ENCODE data around the gene GSE1. TPM values are rescaled to one million over a fixed set of nuclear protein-coding genes. Genes with fewer than 3 reads are reported as not detected.

The GSE1 gene
- total and polyA plus RNA-seq, 9 of the 15 experiments (the other 6 are each of a cell fraction or from before 2014, with no cell fraction given), result 12.2 to 244 (median 57.9) TPM

DNA sequence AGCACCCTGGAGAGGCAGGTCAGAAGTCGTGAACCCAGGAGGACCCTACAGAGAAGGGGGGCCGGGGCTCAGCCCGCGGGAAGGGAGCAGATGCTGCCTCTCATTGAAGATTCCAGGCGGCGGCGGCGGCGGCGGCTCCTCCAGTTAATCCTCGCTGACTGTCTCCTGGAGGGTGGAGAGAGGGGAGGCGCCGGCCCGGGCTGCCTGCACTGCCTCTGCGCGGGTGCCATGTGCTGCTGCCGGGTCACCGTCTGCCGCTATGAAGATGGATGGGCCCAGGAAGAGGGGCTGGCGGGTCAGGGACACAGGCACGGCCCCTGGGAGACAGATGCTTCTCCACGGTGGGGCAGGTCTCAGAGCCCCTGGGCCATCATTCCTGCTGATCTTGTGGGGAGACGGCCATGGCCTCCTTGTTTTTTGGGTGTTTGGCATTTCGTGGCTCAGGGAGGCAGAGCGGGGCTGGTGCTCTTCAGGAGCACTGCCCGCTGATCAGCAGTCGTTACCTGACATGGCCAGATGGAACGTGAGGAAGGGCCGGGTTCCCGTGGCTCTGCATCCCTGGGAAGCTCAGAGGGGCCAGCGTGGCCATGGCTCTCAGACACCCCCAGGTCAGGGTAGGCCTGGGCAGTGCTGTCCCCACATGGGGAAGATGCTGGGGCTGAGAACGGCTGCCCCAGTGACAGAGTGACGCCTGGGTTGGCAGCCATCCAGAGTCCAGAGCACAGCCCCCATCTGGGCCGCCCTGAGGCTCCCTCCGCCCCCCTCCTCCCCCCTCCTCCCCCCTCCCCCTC is 39.5 kb downstream of the GSE1 start:
- no peaks in the 10 kb centered on the region for H3K9me3 ChIP-seq (replicated peaks; ENCODE audit: control insufficient read depth, insufficient read depth, low read depth, low read length)
- H3K27ac ChIP-seq (ENCODE audit: extremely low read depth, low read depth, low read length), result peak overlapping the region; percentile 53; the same call in 1 of the 3 replicates
- ATAC-seq (peak; percentile 84), FAIRE-seq (peak; percentile 68), DNase-seq (ENCODE audit: extremely low read depth in 1 of 4, low spot score in 3 of 4) (peak; percentile 80 to 88 (median 84))
- no peak overlapping the region for H3K4me2 ChIP-seq (ENCODE audit: insufficient read depth, low read length)
- peaks cover 53% of the 10 kb centered on the region for H4K20me1 ChIP-seq (replicated peaks; ENCODE audit: control insufficient read depth, insufficient read depth, low read length)
- peaks cover 9 to 86% of the 10 kb centered on the region in 2 experiments; a peak in 4 of 5 replicates for H3K4me1 ChIP-seq (replicated peaks in 1 of 2; ENCODE audit: control insufficient read depth in 2 of 2, insufficient read depth in 2 of 2, low read length in 2 of 2)
- ChIA-PET POLR2A (interaction anchor here (0.6 kb wide), 1 partner anchor 839 kb away, joined by 3 read pairs; no protein-coding TSS in a partner anchor), CTCF (ENCODE audit: low intra/inter-chr PET ratio) (no interaction called here)
- in situ Hi-C loops (cut with MboI) (no loop called here), intact Hi-C loops (cut with micrococcal nuclease) (loop anchor here (1.0 kb wide), 1 partner anchor 36 kb away; no protein-coding TSS in a partner anchor)
- peaks cover 14% of the 10 kb centered on the region for H3K9me1 ChIP-seq (ENCODE audit: control insufficient read depth, insufficient read depth, low read length)
- H3K9ac ChIP-seq (ENCODE audit: insufficient read depth in 1 of 2, low read depth in 2 of 2, low read length in 2 of 2), result peak overlapping the region in 1 of 2 experiments; percentile 81; a peak in 2 of 4 replicates
- BruUV-seq (replicated peaks), result no TSS peak
- no peak overlapping the region for H3K4me3 ChIP-seq
- peaks cover 94% of the 10 kb centered on the region; the same call in 2 of the 3 replicates for H3K36me3 ChIP-seq (ENCODE audit: control insufficient read depth, insufficient read depth, low read length)
- no peaks in the 10 kb centered on the region for H3K27me3 ChIP-seq (ENCODE audit: control insufficient read depth in 2 of 2, insufficient read depth in 2 of 2, low read length in 2 of 2)
- 38% methylated on average over 21 of the region's 35 CpGs for WGBS (ENCODE audit: insufficient coverage, low coverage, missing lambda C conversion rate)
- H2AFZ ChIP-seq (ENCODE audit: low read depth, low read length), result no peak overlapping the region
- H3K79me2 ChIP-seq (ENCODE audit: control insufficient read depth, insufficient read depth, low read length), result peaks cover 73% of the 10 kb centered on the region
- TF ChIP-seq SUPT5H (IDR thresholded peaks at IDR 0.05), result peak; percentile 53
- TF ChIP-seq, protein P1, sequence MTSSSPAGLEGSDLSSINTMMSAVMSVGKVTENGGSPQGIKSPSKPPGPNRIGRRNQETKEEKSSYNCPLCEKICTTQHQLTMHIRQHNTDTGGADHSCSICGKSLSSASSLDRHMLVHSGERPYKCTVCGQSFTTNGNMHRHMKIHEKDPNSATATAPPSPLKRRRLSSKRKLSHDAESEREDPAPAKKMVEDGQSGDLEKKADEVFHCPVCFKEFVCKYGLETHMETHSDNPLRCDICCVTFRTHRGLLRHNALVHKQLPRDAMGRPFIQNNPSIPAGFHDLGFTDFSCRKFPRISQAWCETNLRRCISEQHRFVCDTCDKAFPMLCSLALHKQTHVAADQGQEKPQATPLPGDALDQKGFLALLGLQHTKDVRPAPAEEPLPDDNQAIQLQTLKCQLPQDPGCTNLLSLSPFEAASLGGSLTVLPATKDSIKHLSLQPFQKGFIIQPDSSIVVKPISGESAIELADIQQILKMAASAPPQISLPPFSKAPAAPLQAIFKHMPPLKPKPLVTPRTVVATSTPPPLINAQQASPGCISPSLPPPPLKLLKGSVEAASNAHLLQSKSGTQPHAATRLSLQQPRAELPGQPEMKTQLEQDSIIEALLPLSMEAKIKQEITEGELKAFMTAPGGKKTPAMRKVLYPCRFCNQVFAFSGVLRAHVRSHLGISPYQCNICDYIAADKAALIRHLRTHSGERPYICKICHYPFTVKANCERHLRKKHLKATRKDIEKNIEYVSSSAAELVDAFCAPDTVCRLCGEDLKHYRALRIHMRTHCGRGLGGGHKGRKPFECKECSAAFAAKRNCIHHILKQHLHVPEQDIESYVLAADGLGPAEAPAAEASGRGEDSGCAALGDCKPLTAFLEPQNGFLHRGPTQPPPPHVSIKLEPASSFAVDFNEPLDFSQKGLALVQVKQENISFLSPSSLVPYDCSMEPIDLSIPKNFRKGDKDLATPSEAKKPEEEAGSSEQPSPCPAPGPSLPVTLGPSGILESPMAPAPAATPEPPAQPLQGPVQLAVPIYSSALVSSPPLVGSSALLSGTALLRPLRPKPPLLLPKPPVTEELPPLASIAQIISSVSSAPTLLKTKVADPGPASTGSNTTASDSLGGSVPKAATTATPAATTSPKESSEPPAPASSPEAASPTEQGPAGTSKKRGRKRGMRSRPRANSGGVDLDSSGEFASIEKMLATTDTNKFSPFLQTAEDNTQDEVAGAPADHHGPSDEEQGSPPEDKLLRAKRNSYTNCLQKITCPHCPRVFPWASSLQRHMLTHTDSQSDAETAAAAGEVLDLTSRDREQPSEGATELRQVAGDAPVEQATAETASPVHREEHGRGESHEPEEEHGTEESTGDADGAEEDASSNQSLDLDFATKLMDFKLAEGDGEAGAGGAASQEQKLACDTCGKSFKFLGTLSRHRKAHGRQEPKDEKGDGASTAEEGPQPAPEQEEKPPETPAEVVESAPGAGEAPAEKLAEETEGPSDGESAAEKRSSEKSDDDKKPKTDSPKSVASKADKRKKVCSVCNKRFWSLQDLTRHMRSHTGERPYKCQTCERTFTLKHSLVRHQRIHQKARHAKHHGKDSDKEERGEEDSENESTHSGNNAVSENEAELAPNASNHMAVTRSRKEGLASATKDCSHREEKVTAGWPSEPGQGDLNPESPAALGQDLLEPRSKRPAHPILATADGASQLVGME (CRISPR knock-in tag; IDR thresholded peaks at IDR 0.05), result 0 out of 2 replicates have a peak, but pooled peaks have one; percentile 51
- TF ChIP-seq, protein P2, sequence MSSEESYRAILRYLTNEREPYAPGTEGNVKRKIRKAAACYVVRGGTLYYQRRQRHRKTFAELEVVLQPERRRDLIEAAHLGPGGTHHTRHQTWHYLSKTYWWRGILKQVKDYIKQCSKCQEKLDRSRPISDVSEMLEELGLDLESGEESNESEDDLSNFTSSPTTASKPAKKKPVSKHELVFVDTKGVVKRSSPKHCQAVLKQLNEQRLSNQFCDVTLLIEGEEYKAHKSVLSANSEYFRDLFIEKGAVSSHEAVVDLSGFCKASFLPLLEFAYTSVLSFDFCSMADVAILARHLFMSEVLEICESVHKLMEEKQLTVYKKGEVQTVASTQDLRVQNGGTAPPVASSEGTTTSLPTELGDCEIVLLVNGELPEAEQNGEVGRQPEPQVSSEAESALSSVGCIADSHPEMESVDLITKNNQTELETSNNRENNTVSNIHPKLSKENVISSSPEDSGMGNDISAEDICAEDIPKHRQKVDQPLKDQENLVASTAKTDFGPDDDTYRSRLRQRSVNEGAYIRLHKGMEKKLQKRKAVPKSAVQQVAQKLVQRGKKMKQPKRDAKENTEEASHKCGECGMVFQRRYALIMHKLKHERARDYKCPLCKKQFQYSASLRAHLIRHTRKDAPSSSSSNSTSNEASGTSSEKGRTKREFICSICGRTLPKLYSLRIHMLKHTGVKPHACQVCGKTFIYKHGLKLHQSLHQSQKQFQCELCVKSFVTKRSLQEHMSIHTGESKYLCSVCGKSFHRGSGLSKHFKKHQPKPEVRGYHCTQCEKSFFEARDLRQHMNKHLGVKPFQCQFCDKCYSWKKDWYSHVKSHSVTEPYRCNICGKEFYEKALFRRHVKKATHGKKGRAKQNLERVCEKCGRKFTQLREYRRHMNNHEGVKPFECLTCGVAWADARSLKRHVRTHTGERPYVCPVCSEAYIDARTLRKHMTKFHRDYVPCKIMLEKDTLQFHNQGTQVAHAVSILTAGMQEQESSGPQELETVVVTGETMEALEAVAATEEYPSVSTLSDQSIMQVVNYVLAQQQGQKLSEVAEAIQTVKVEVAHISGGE (CRISPR knock-in tag; IDR thresholded peaks at IDR 0.05), result no peak
- peak; percentile 84 for TF ChIP-seq RBM22 (IDR thresholded peaks at IDR 0.05; ENCODE audit: low read depth, low read length, poor library complexity, severe bottlenecking)
- TF ChIP-seq, protein P3, sequence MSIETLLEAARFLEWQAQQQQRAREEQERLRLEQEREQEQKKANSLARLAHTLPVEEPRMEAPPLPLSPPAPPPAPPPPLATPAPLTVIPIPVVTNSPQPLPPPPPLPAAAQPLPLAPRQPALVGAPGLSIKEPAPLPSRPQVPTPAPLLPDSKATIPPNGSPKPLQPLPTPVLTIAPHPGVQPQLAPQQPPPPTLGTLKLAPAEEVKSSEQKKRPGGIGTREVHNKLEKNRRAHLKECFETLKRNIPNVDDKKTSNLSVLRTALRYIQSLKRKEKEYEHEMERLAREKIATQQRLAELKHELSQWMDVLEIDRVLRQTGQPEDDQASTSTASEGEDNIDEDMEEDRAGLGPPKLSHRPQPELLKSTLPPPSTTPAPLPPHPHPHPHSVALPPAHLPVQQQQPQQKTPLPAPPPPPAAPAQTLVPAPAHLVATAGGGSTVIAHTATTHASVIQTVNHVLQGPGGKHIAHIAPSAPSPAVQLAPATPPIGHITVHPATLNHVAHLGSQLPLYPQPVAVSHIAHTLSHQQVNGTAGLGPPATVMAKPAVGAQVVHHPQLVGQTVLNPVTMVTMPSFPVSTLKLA (conservative IDR thresholded peaks at IDR 0.05), result 0 out of 4 replicates have a peak, but pooled peaks of 1 of the 2 experiments have one; percentile 27
- 0 out of 2 replicates have a peak, but pooled peaks have one; percentile 17 for TF ChIP-seq SMAD4 (CRISPR knock-in tag; conservative IDR thresholded peaks at IDR 0.05)
